Skeletal muscle tissue (tissue), 4 donors: ENCODE data around the gene CNTNAP5. TPM values are rescaled to one million over a fixed set of nuclear protein-coding genes. Genes with fewer than 3 reads are reported as not detected.

ENCODE experiments used
- H3K27ac ChIP-seq: one replicate; pipeline ENCODE4 v1.7.0; 2013; ENCODE audit warnings: mild to moderate bottlenecking, low read depth, low read length, inconsistent platforms
- H3K27me3 ChIP-seq, 3 donors: one replicate each; pipeline ENCODE4 v1.7.0; 2013; ENCODE audit warnings: low read length in 3 of 3; ENCODE audit not compliant: control insufficient read depth in 3 of 3, insufficient read depth in 3 of 3
- H3K36me3 ChIP-seq, 3 donors: one replicate each; pipeline ENCODE4 v1.7.0; 2013; ENCODE audit warnings: low read length in 3 of 3; ENCODE audit not compliant: control insufficient read depth in 3 of 3, insufficient read depth in 3 of 3
- H3K4me1 ChIP-seq, 3 donors: one replicate each; pipeline ENCODE4 v1.7.0; 2013; ENCODE audit warnings: low read length in 3 of 3, mild to moderate bottlenecking in 3 of 3; ENCODE audit not compliant: control insufficient read depth in 3 of 3, insufficient read depth in 3 of 3
- H3K4me3 ChIP-seq, 3 donors: one replicate each; pipeline ENCODE4 v1.7.0; 2013; ENCODE audit warnings: low read length in 3 of 3
- H3K9ac ChIP-seq, 3 donors: one replicate each; pipeline ENCODE4 v1.7.0; 2013; ENCODE audit warnings: low read length in 3 of 3, mild to moderate bottlenecking in 3 of 3, moderate library complexity in 2 of 3, low read depth in 1 of 3
- H3K9me3 ChIP-seq, 3 donors: one replicate each; pipeline ENCODE4 v1.7.0; 2013; ENCODE audit warnings: low read length in 3 of 3; ENCODE audit not compliant: control insufficient read depth in 3 of 3
- total RNA-seq: library from RNA; depleted of rRNA; stranded (reverse); fragments of >200 nt; gene quantifications from one replicate; pipeline ENCODE4 v1.2.3, GENCODE V29; 2014
- donor health status: Osteomylitis.

CNTNAP5 gene
- total RNA-seq, 1 donor from 2014 or later = not detected

- Histone ChIP-seq H3K4me3 (no peak overlapping the region), H3K4me1 (no peaks in the 10 kb centered on the region), H3K9ac (no peak overlapping the region), H3K36me3 (no peaks in the 10 kb centered on the region), H3K9me3 (no peaks in the 10 kb centered on the region), H3K27me3 (no peaks in the 10 kb centered on the region), H3K27ac (no peak overlapping the region)
Measured at GRCh38 chr2:124437811-124438210, 412.7 kb downstream of the CNTNAP5 start.

GRCh38 chr2:124450481-124450880 is 425.4 kb downstream of the CNTNAP5 start:
- Histone ChIP-seq H3K36me3 (no peaks in the 10 kb centered on the region), H3K9me3 (peaks cover 0 to 3% (median 0%) of the 10 kb centered on the region in 3 donors), H3K27ac (no peak overlapping the region), H3K4me3 (no peak overlapping the region), H3K4me1 (no peaks in the 10 kb centered on the region), H3K9ac (no peak overlapping the region), H3K27me3 (no peaks in the 10 kb centered on the region)

GRCh38 chr2:124476291-124476690 is 451.2 kb downstream of the CNTNAP5 start:
- no peaks in the 10 kb centered on the region for H3K9me3 ChIP-seq
- H3K27ac ChIP-seq = no peak overlapping the region
- no peak overlapping the region for H3K9ac ChIP-seq

GRCh38 chr2:124478761-124479160 is 453.7 kb downstream of the CNTNAP5 start:
- Histone ChIP-seq H3K27ac (no peak overlapping the region), H3K36me3 (no peaks in the 10 kb centered on the region), H3K9me3 (no peaks in the 10 kb centered on the region), H3K4me3 (no peak overlapping the region), H3K9ac (no peak overlapping the region), H3K27me3 (no peaks in the 10 kb centered on the region), H3K4me1 (no peaks in the 10 kb centered on the region)

More at GRCh38 chr2:124476291-124476690, 451.2 kb downstream of the CNTNAP5 start:
- Histone ChIP-seq H3K4me1 (no peaks in the 10 kb centered on the region), H3K36me3 (no peaks in the 10 kb centered on the region), H3K27me3 (no peaks in the 10 kb centered on the region), H3K4me3 (no peak overlapping the region)

GRCh38 chr2:124480958-124481357 is 455.9 kb downstream of the CNTNAP5 start:
- Histone ChIP-seq H3K4me3 (no peak overlapping the region), H3K27me3 (no peaks in the 10 kb centered on the region), H3K9me3 (no peaks in the 10 kb centered on the region), H3K9ac (no peak overlapping the region), H3K36me3 (no peaks in the 10 kb centered on the region), H3K27ac (no peak overlapping the region), H3K4me1 (no peaks in the 10 kb centered on the region)

- Histone ChIP-seq H3K4me1 (no peaks in the 10 kb centered on the region), H3K36me3 (no peaks in the 10 kb centered on the region), H3K4me3 (no peak overlapping the region), H3K27me3 (no peaks in the 10 kb centered on the region), H3K9me3 (no peaks in the 10 kb centered on the region), H3K9ac (no peak overlapping the region), H3K27ac (no peak overlapping the region)
Measured at GRCh38 chr2:124482044-124482443, 457.0 kb downstream of the CNTNAP5 start.

GRCh38 chr2:124482551-124482950 is 457.5 kb downstream of the CNTNAP5 start:
- H3K4me1 ChIP-seq = no peaks in the 10 kb centered on the region
- H3K36me3 ChIP-seq = no peaks in the 10 kb centered on the region
- H3K9ac ChIP-seq = no peak overlapping the region
- no peak overlapping the region for H3K27ac ChIP-seq
- no peaks in the 10 kb centered on the region for H3K9me3 ChIP-seq
- H3K4me3 ChIP-seq = no peak overlapping the region
- H3K27me3 ChIP-seq = no peaks in the 10 kb centered on the region

- no peak overlapping the region for H3K9ac ChIP-seq
- no peaks in the 10 kb centered on the region for H3K36me3 ChIP-seq
- H3K9me3 ChIP-seq = no peaks in the 10 kb centered on the region
- no peaks in the 10 kb centered on the region for H3K27me3 ChIP-seq
- no peaks in the 10 kb centered on the region for H3K4me1 ChIP-seq
- H3K27ac ChIP-seq = no peak overlapping the region
- H3K4me3 ChIP-seq = no peak overlapping the region
Measured at GRCh38 chr2:124485659-124486058, 460.6 kb downstream of the CNTNAP5 start.

GRCh38 chr2:124489686-124490085 is 464.6 kb downstream of the CNTNAP5 start:
- Histone ChIP-seq H3K36me3 (no peaks in the 10 kb centered on the region), H3K27me3 (no peaks in the 10 kb centered on the region), H3K4me3 (no peak overlapping the region), H3K27ac (no peak overlapping the region), H3K9me3 (no peaks in the 10 kb centered on the region), H3K9ac (no peak overlapping the region), H3K4me1 (no peaks in the 10 kb centered on the region)

- Histone ChIP-seq H3K4me1 (no peaks in the 10 kb centered on the region), H3K36me3 (no peaks in the 10 kb centered on the region), H3K4me3 (no peak overlapping the region), H3K9ac (no peak overlapping the region), H3K27me3 (no peaks in the 10 kb centered on the region), H3K27ac (no peak overlapping the region), H3K9me3 (no peaks in the 10 kb centered on the region)
Measured at GRCh38 chr2:124501575-124502152, 476.6 kb downstream of the CNTNAP5 start.
